ENCODE results near the gene NAV2.

NAV2 gene

DNA sequence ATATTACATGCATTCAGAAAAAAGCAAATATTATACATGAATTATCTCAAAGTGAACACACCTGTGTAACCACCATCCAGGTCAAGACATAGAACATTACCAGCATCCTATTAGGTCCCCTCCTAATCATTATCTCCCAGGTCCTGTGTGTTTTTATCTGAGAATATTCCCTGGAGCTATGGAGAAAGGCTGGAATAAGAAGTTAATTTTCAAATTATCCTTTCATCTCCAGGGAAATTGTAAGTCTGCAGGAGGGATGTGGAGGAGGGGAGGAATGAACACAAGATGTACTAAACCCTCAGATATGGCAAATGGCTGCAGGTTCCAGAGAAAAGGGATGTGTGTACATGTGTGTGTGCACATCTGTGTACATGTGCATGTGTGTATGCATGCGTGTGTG, 25.2 kb upstream of the NAV2 start:
- no peak overlapping the region for H3K4me3 ChIP-seq (ENCODE audit: low read depth, low read length)
- DNase-seq (ENCODE audit: low read depth) = no peak
- TF ChIP-seq, protein P1, sequence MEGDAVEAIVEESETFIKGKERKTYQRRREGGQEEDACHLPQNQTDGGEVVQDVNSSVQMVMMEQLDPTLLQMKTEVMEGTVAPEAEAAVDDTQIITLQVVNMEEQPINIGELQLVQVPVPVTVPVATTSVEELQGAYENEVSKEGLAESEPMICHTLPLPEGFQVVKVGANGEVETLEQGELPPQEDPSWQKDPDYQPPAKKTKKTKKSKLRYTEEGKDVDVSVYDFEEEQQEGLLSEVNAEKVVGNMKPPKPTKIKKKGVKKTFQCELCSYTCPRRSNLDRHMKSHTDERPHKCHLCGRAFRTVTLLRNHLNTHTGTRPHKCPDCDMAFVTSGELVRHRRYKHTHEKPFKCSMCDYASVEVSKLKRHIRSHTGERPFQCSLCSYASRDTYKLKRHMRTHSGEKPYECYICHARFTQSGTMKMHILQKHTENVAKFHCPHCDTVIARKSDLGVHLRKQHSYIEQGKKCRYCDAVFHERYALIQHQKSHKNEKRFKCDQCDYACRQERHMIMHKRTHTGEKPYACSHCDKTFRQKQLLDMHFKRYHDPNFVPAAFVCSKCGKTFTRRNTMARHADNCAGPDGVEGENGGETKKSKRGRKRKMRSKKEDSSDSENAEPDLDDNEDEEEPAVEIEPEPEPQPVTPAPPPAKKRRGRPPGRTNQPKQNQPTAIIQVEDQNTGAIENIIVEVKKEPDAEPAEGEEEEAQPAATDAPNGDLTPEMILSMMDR (IDR thresholded peaks at IDR 0.05; ENCODE audit: insufficient read depth, low read depth, low read length, missing control alignments) = no peak

DNA sequence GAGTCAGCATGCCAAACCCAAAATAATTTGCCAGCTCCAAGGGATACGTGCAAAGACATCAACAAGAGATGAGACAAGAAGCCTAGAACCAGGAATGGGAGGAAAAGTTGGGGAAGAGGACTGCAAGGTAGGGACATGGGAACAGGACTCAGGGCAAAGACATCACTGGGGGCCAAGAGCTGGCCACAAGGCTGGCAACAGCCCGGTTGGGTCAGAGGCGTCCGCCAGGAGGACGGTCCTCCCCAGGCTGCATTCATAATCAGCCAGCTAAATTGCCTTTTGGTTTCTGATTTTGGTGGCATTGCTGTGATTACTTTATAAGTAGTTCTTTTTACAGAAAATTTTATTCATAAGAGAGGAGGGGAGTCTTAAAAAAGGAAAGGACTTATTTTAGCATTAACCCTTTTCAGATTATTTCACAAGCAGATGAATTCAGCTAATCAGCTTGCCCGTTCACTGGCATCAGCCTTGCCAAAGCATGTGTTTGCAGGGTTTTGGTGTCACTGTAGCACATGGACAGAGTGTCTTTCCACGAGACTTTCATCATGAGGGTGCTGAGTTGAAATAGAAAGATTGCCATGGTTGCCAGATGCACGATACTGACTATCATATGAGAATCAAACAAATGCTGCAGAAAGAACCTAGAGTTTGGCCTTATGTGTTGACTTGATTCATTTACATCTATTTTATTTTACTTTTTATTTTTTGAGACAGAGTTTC, 23.2 kb upstream of the NAV2 start:
- no peak for DNase-seq (ENCODE audit: low read depth)
- no peak overlapping the region for H3K4me3 ChIP-seq (ENCODE audit: low read depth, low read length)
- TF ChIP-seq, protein P1 (IDR thresholded peaks at IDR 0.05; ENCODE audit: insufficient read depth, low read depth, low read length, missing control alignments) = no peak

GRCh38 chr11:19690885-19691284, 21.8 kb upstream of the NAV2 start:
- TF ChIP-seq, protein P1 (IDR thresholded peaks at IDR 0.05; ENCODE audit: insufficient read depth, low read depth, low read length, missing control alignments) = no peak
- no peak for DNase-seq (ENCODE audit: low read depth)
- no peak overlapping the region for H3K4me3 ChIP-seq (ENCODE audit: low read depth, low read length)

DNA sequence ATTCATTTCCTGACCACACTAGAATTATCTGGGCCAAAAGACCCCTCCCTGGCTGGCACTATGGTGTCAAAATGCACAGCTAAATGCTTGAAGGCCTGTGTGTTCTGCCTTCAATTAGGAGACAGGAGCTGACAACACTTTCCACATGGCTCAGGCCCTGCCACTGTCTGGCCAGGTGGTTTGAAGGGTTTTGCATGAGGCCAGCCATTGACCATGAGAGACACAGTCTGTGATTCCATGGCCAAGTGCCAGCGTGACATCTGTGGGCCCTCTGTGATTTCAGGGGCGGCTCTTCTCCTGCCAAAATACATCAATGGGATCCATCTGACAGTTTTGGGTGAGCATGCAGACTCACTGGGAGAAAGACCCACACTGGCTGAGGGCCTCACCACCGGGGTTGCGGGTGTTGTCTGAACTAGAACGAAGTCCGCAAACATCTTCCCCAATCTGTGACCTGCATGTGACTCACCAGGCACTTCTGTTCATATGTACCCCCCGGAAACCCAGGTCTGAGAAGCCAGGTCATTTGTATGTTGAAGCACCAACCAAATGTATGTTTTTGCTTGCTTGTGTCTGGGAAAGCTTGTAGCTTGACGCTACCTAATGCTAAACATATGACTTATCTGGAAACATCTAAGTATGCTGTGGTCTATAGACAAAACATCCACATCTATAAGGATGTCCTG, 20.7 kb upstream of the NAV2 start:
- no peak overlapping the region for H3K4me3 ChIP-seq (ENCODE audit: low read depth, low read length)
- TF ChIP-seq, protein P1 (IDR thresholded peaks at IDR 0.05; ENCODE audit: insufficient read depth, low read depth, low read length, missing control alignments) = no peak
- no peak for DNase-seq (ENCODE audit: low read depth)

DNA sequence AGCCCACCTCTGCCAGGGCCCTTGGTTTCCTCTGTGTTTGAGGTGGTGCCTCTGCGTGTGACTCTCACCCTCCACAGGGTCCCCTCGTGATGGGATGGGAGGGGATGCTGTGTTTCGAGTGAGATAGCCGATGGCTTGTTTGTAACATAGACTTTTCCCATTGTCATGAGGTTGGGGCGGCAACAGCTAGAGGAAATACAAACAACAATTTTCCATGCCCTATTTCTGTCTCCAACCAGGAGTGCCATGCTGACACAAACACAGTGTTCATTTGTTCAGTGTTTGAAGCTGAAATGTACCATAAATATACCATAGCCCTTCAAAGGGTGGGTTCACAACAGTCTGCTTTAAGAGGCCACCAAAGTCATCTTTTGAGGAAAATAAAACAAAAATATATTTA, 19.5 kb upstream of the NAV2 start:
- TF ChIP-seq, protein P1 (IDR thresholded peaks at IDR 0.05; ENCODE audit: insufficient read depth, low read depth, low read length, missing control alignments) = no peak
- no peak overlapping the region for H3K4me3 ChIP-seq (ENCODE audit: low read depth, low read length)
- DNase-seq (ENCODE audit: low read depth) = no peak

- DNase-seq (ENCODE audit: low read depth) = no peak
- no peak overlapping the region for H3K4me3 ChIP-seq (ENCODE audit: low read depth, low read length)
- TF ChIP-seq, protein P1 (IDR thresholded peaks at IDR 0.05; ENCODE audit: insufficient read depth, low read depth, low read length, missing control alignments) = no peak
Observed at GRCh38 chr11:19694796-19695345, 17.8 kb upstream of the NAV2 start.
